HCT116 (cell line): ENCODE measurements around the gene MTA1. TPM values are rescaled to one million over a fixed set of nuclear protein-coding genes. Genes with fewer than 3 reads are reported as not detected.

Source experiments
- ATAC-seq: fragments of 200-7000 bp; cut with Tn5 transposase; 2 replicates; pipeline ENCODE4 v1.9.1; 2020; ENCODE audit warnings: mild to moderate bottlenecking, moderate library complexity
- BruUV-seq: library from RNA; stranded (reverse); fragments of 400-500 nt; replicated peaks from 2 replicates; lab custom pipeline; 2021; lab: Mats Ljungman, UMichigan
- CTCF ChIA-PET: fragments of 300-600 bp; sonication (Branson Sonifier 250); formaldehyde crosslinking; loops from one replicate; lab custom pipeline; 2021; ENCODE audit warnings: antibody characterized with exemption; lab: Charles Lee
- POLR2A ChIA-PET: fragments of 300-600, 350-600 bp; sonication (Branson Sonifier 250); formaldehyde crosslinking; loops from one replicate; lab custom pipeline; 2021; ENCODE audit warnings: antibody characterized with exemption; lab: Charles Lee
- RAD21 ChIA-PET, 2 experiments: fragments of 300-600 bp; sonication (Branson Sonifier 250); formaldehyde crosslinking; loops; one replicate each; lab custom pipeline; 2023; ENCODE audit warnings: low total read pairs in 2 of 2; ENCODE audit not compliant: uncharacterized antibody in 2 of 2, unreplicated experiment in 2 of 2, low non-redundant PET in 1 of 2; lab: Charles Lee
- DNase-seq: peaks from one replicate; pipeline ENCODE4 v3.0.0-alpha.2; 2010; ENCODE audit warnings: low read depth, low spot score
- H2AFZ ChIP-seq: fragments of 200-600 bp; shearing (Covaris generic), sonication (generic); 2 replicates; pipeline ENCODE4 v1.6.1; 2017; ENCODE audit warnings: low read depth, mixed run types, mixed read lengths, antibody characterized with exemption, low read length; ENCODE audit not compliant: poor library complexity, severe bottlenecking
- H3K27ac ChIP-seq: 2 replicates; pipeline ENCODE4 v1.5.1; 2012; ENCODE audit warnings: low read depth, low read length
- H3K27me3 ChIP-seq: fragments of 200-600 bp; sonication (generic); 2 replicates; pipeline ENCODE4 v1.6.1; 2016; ENCODE audit warnings: mixed run types, low read length, mixed read lengths; ENCODE audit not compliant: insufficient read depth
- H3K36me3 ChIP-seq, 2 experiments: fragments of 200-500 bp in 1 of 2; fragments of 200-600 bp in 1 of 2; sonication (Bioruptor generic) in 1 of 2; sonication (generic) in 1 of 2; 2 replicates each; pipeline versions ENCODE4 v1.5.1 to v1.6.1; 2014 to 2016; ENCODE audit warnings: low read length in 2 of 2, inconsistent platforms in 1 of 2, mixed read lengths in 1 of 2, mixed run types in 1 of 2; ENCODE audit not compliant: insufficient read depth in 2 of 2, control insufficient read depth in 1 of 2
- H3K4me1 ChIP-seq, 2 experiments: fragments of 200-600 bp in 1 of 2; sonication (generic) in 1 of 2; 2 replicates each; pipeline versions ENCODE4 v1.5.1 to v1.6.1; 2012 to 2017; ENCODE audit warnings: low read length in 2 of 2, inconsistent platforms in 1 of 2, mild to moderate bottlenecking in 1 of 2, mixed read lengths in 1 of 2, mixed run types in 1 of 2, moderate library complexity in 1 of 2; ENCODE audit not compliant: insufficient read depth in 2 of 2, control insufficient read depth in 1 of 2
- H3K4me2 ChIP-seq: fragments of 200-600 bp; sonication (generic); 2 replicates; pipeline ENCODE4 v1.6.1; 2017; ENCODE audit warnings: mixed run types, low read length, mixed read lengths
- H3K4me3 ChIP-seq, 2 experiments: fragments of 200-600 bp in 1 of 2; sonication (generic) in 1 of 2; replicated peaks in 1 of 2; 2 replicates each; pipeline ENCODE4 v1.5.1; 2011 to 2016; ENCODE audit warnings: low read length in 2 of 2, control low read depth in 1 of 2, low read depth in 1 of 2, mild to moderate bottlenecking in 1 of 2, mixed read lengths in 1 of 2, mixed run types in 1 of 2
- H3K79me2 ChIP-seq: fragments of 200-600 bp; sonication (generic); 2 replicates; pipeline ENCODE4 v1.6.1; 2017; ENCODE audit warnings: mild to moderate bottlenecking, mixed run types, low read length, moderate library complexity, mixed read lengths; ENCODE audit not compliant: insufficient read depth
- H3K9ac ChIP-seq: fragments of 200-600 bp; sonication (generic); 2 replicates; pipeline ENCODE4 v1.6.1; 2016; ENCODE audit warnings: low read length, mixed read lengths
- H3K9me2 ChIP-seq: fragments of 200-600 bp; sonication (generic), shearing (Covaris generic); 2 replicates; pipeline ENCODE4 v1.6.1; 2017; ENCODE audit warnings: mixed run types, mild to moderate bottlenecking, moderate library complexity; ENCODE audit not compliant: insufficient read depth
- H3K9me3 ChIP-seq, 2 experiments: fragments of 200-500 bp in 1 of 2; fragments of 200-600 bp in 1 of 2; sonication (Bioruptor generic) in 1 of 2; sonication (generic) in 1 of 2; 2 replicates each; pipeline ENCODE4 v1.6.1; 2014 to 2017; ENCODE audit warnings: low read length in 2 of 2, mixed read lengths in 2 of 2, inconsistent platforms in 1 of 2, low read depth in 1 of 2, mild to moderate bottlenecking in 1 of 2, mixed run types in 1 of 2, moderate library complexity in 1 of 2; ENCODE audit not compliant: control insufficient read depth in 1 of 2, insufficient read depth in 1 of 2
- H4K20me1 ChIP-seq: fragments of 200-600 bp; sonication (generic), shearing (Covaris generic); 2 replicates; pipeline ENCODE4 v1.6.1; 2017; ENCODE audit warnings: mixed run types, mild to moderate bottlenecking, moderate library complexity; ENCODE audit not compliant: insufficient read depth
- CBX3 ChIP-seq: IDR thresholded peaks from 2 replicates; pipeline ENCODE4 v1.6.1; 2012; ENCODE audit warnings: low read depth
- ELF1 ChIP-seq: IDR thresholded peaks from 2 replicates; pipeline ENCODE4 v1.6.1; 2012; ENCODE audit warnings: low read depth, borderline replicate concordance
- EZH2 ChIP-seq: fragments of 200-600 bp; sonication (generic); IDR thresholded peaks from 2 replicates; pipeline ENCODE4 v1.6.1; 2017; ENCODE audit warnings: antibody characterized with exemption, mixed run types
- FOSL1 ChIP-seq: IDR thresholded peaks from 2 replicates; pipeline ENCODE4 v1.6.1; 2012; ENCODE audit warnings: low read depth
- JUND ChIP-seq: IDR thresholded peaks from 2 replicates; pipeline ENCODE4 v1.6.1; 2012
- POLR2A ChIP-seq: IDR thresholded peaks from 2 replicates; pipeline ENCODE4 v1.7.0; 2011; ENCODE audit warnings: borderline replicate concordance; ENCODE audit not compliant: insufficient read depth, insufficient read length; ENCODE audit errors: extremely low read depth
- RAD21 ChIP-seq: IDR thresholded peaks from 2 replicates; pipeline ENCODE4 v1.6.1; 2012; ENCODE audit warnings: low read depth, mild to moderate bottlenecking
- SP1 ChIP-seq: IDR thresholded peaks from 2 replicates; pipeline ENCODE4 v1.6.1; 2012; ENCODE audit warnings: low read depth
- SRF ChIP-seq: IDR thresholded peaks from 2 replicates; pipeline ENCODE4 v1.6.1; 2012; ENCODE audit warnings: low read depth
- TCF7L2 ChIP-seq: IDR thresholded peaks from 2 replicates; pipeline ENCODE4 v1.7.0; 2011; ENCODE audit warnings: borderline replicate concordance, inconsistent platforms; ENCODE audit not compliant: insufficient read depth, insufficient read length; ENCODE audit errors: extremely low read depth
- ZBTB33 ChIP-seq: IDR thresholded peaks from 2 replicates; pipeline ENCODE4 v1.6.1; 2011; ENCODE audit warnings: mild to moderate bottlenecking, low read length, moderate library complexity; ENCODE audit not compliant: insufficient replicate concordance; ENCODE audit errors: extremely low read depth
- ZFX ChIP-seq: fragments of 450-650 bp; IDR thresholded peaks from 2 replicates; pipeline ENCODE4 v1.6.1; 2017
- intact Hi-C: fragments of 100-400 bp; cut with micrococcal nuclease; formaldehyde crosslinking; loops from 2 replicates; pipeline ENCODE4 v1.10.0; 2022
- total RNA-seq: library from RNA; stranded (reverse); gene quantifications from one replicate; pipeline ENCODE4 v1.2.1, GENCODE V29; 2021; ENCODE audit not compliant: unreplicated experiment

The MTA1 gene
- total RNA-seq, 1 experiment from 2014 or later: 229 TPM

- no peaks in the 10 kb centered on the region for H3K9me2 ChIP-seq
- H3K27ac ChIP-seq: no peak overlapping the region
- CTCF ChIA-PET: no interaction called here
- RAD21 ChIA-PET: no interaction called here
- intact Hi-C loops: no loop called here
- no peaks in the 10 kb centered on the region for H3K36me3 ChIP-seq
- H3K79me2 ChIP-seq: no peaks in the 10 kb centered on the region
- no peaks in the 10 kb centered on the region for H4K20me1 ChIP-seq
- no peak overlapping the region for H2AFZ ChIP-seq
- H3K27me3 ChIP-seq: no peaks in the 10 kb centered on the region
- H3K4me1 ChIP-seq: no peaks in the 10 kb centered on the region
- no TSS peak for BruUV-seq
- H3K9ac ChIP-seq: no peak overlapping the region
- DNase-seq: no peak
- no peak for ATAC-seq
- POLR2A ChIA-PET: no interaction called here
- H3K9me3 ChIP-seq: peaks cover 4 to 6% of the 10 kb centered on the region in 2 experiments; a peak in 1 of 4 replicates
- H3K4me2 ChIP-seq: no peak overlapping the region
- no peak overlapping the region for H3K4me3 ChIP-seq
- TF ChIP-seq RAD21 (no peak), ZBTB33 (no peak), JUND (no peak), EZH2 (no peak), CBX3 (no peak), SRF (no peak), SP1 (no peak), TCF7L2 (no peak), ELF1 (no peak), ZFX (no peak), POLR2A (no peak), FOSL1 (no peak)
Observed at GRCh38 chr14:105519946-105520698, 100.5 kb downstream of the MTA1 start.

Other genes with a start within 250 kb of the MTA1 start
- 56.1 TPM for gene NUDT14, start 238.5 kb upstream of the MTA1 start, total RNA-seq
- 35.9 TPM for gene BTBD6, start 171.3 kb upstream of the MTA1 start, total RNA-seq
- 41.2 TPM for gene BRF1, start 118.8 kb upstream of the MTA1 start, total RNA-seq
- 75.5 TPM for gene PACS2, start 105.1 kb upstream of the MTA1 start, total RNA-seq
- 3.8 TPM for gene TEX22, start 21.3 kb upstream of the MTA1 start, total RNA-seq
- 31.1 TPM for gene CRIP2, start 55.0 kb downstream of the MTA1 start, total RNA-seq
- gene CRIP1, start 67.1 kb downstream of the MTA1 start, total RNA-seq: 260 TPM
- gene TEDC1, start 71.4 kb downstream of the MTA1 start, total RNA-seq: 40.4 TPM
- gene TMEM121, start 106.8 kb downstream of the MTA1 start, total RNA-seq: 5.5 TPM